H1 (cell line): ENCODE measurements around the gene FBP1. TPM values are rescaled to one million over a fixed set of nuclear protein-coding genes. Genes with fewer than 3 reads are reported as not detected.

ENCODE experiments used
- CTCF ChIA-PET: fragments of 300-600 bp; sonication (Branson Sonifier 250); formaldehyde crosslinking; loops from one replicate; lab custom pipeline; 2021; ENCODE audit not compliant: partially characterized antibody; lab: Charles Lee
- POLR2A ChIA-PET: fragments of 300-600 bp; sonication (Branson Sonifier 250); formaldehyde crosslinking; loops from one replicate; lab custom pipeline; 2021; ENCODE audit warnings: inconsistent platforms; ENCODE audit not compliant: partially characterized antibody; lab: Charles Lee
- DNase-seq, 2 experiments: peaks; one replicate each; pipeline versions ENCODE4 v3.0.0 to v3.0.0-alpha.2; 2010 to 2022; ENCODE audit warnings: low spot score in 2 of 2, low read depth in 1 of 2, mixed read lengths in 1 of 2
- FAIRE-seq: peaks from 2 replicates; lab custom pipeline; 2011; peaks lifted over from hg19 to GRCh38; lab: Jason Lieb, UNC
- H2AFZ ChIP-seq: 2 replicates; pipeline ENCODE4 v1.8.1; 2012; ENCODE audit warnings: low read length, inconsistent platforms
- H2AK5ac ChIP-seq: 2 replicates; pipeline ENCODE4 v1.6.1; 2013; ENCODE audit warnings: low read depth, low read length
- H2BK120ac ChIP-seq: replicated peaks from 2 replicates; pipeline ENCODE3; 2013; ENCODE audit warnings: low read depth, low read length, inconsistent platforms
- H2BK12ac ChIP-seq: 2 replicates; pipeline ENCODE4 v1.6.1; 2013; ENCODE audit warnings: low read depth, low read length
- H2BK15ac ChIP-seq: 2 replicates; pipeline ENCODE4 v1.6.1; 2013; ENCODE audit warnings: low read length
- H2BK20ac ChIP-seq: 2 replicates; pipeline ENCODE4 v1.6.1; 2013; ENCODE audit warnings: low read length
- H2BK5ac ChIP-seq: 2 replicates; pipeline ENCODE4 v1.6.1; 2013; ENCODE audit warnings: low read depth, low read length
- H3K14ac ChIP-seq: 2 replicates; pipeline ENCODE4 v1.6.1; 2013; ENCODE audit warnings: inconsistent platforms; ENCODE audit not compliant: insufficient read length
- H3K18ac ChIP-seq: 2 replicates; pipeline ENCODE4 v1.6.1; 2013; ENCODE audit warnings: low read length; ENCODE audit errors: extremely low read depth
- H3K23ac ChIP-seq: 2 replicates; pipeline ENCODE4 v1.6.1; 2013; ENCODE audit warnings: inconsistent platforms; ENCODE audit not compliant: insufficient read length
- H3K23me2 ChIP-seq: 2 replicates; pipeline ENCODE4 v1.6.1; 2013; ENCODE audit warnings: low read depth, low read length
- H3K27ac ChIP-seq: 2 replicates; pipeline ENCODE4 v1.6.1; 2011; ENCODE audit warnings: low read depth, low read length, inconsistent platforms
- H3K27me3 ChIP-seq, 4 experiments: replicated peaks in 1 of 4; 1 replicate in 1 of 4; 2 replicates in 3 of 4; pipeline versions ENCODE4 v1.6.1 to v1.8.1; 2011 to 2013; ENCODE audit warnings: low read length in 3 of 4, mild to moderate bottlenecking in 3 of 4, inconsistent platforms in 2 of 4, mixed read lengths in 2 of 4, moderate library complexity in 1 of 4; ENCODE audit not compliant: control insufficient read depth in 3 of 4, insufficient read depth in 3 of 4; ENCODE audit errors: extremely low read depth in 1 of 4
- H3K36me3 ChIP-seq, 4 experiments: 2 replicates each; pipeline versions ENCODE4 v1.6.1 to v1.8.1; 2011 to 2013; ENCODE audit warnings: mild to moderate bottlenecking in 4 of 4, low read length in 3 of 4, moderate library complexity in 2 of 4, control low read depth in 1 of 4, inconsistent platforms in 1 of 4; ENCODE audit not compliant: insufficient read depth in 4 of 4, control insufficient read depth in 2 of 4
- H3K4ac ChIP-seq: replicated peaks from 2 replicates; pipeline ENCODE3; 2013; ENCODE audit warnings: low read length, low read depth, mixed read lengths, inconsistent platforms; ENCODE audit not compliant: insufficient read length
- H3K4me1 ChIP-seq, 4 experiments: replicated peaks in 1 of 4; 1 replicate in 1 of 4; 2 replicates in 3 of 4; pipeline versions ENCODE4 v1.6.1 to v1.8.1; 2011 to 2013; ENCODE audit warnings: low read length in 3 of 4, inconsistent platforms in 2 of 4, mixed read lengths in 1 of 4; ENCODE audit not compliant: insufficient read depth in 4 of 4, control insufficient read depth in 3 of 4
- H3K4me2 ChIP-seq, 2 experiments: 2 replicates each; pipeline versions ENCODE4 v1.6.1 to v1.8.1; 2011 to 2013; ENCODE audit warnings: low read depth in 2 of 2, low read length in 2 of 2, control low read depth in 1 of 2, inconsistent platforms in 1 of 2, mild to moderate bottlenecking in 1 of 2; ENCODE audit not compliant: insufficient read depth in 1 of 2
- H3K4me3 ChIP-seq, 4 experiments: fragments of 200-600, 300-600 bp in 1 of 4; sonication (generic), shearing (Covaris generic), sonication (Bioruptor Twin) in 1 of 4; 2 replicates each; pipeline versions ENCODE4 v1.5.1 to v1.8.1; 2011 to 2016; ENCODE audit warnings: low read length in 4 of 4, low read depth in 3 of 4, control low read depth in 2 of 4, inconsistent platforms in 2 of 4, mild to moderate bottlenecking in 2 of 4, mixed read lengths in 1 of 4, moderate library complexity in 1 of 4; ENCODE audit not compliant: insufficient read depth in 2 of 4; ENCODE audit errors: extremely low read depth in 1 of 4
- H3K56ac ChIP-seq: replicated peaks from 2 replicates; pipeline ENCODE3; 2013; ENCODE audit warnings: low read depth, mild to moderate bottlenecking, mixed read lengths, low read length, inconsistent platforms; ENCODE audit not compliant: insufficient read length
- H3K79me1 ChIP-seq: 2 replicates; pipeline ENCODE4 v1.6.1; 2013; ENCODE audit warnings: low read depth, low read length, control low read depth
- H3K79me2 ChIP-seq, 2 experiments: 2 replicates each; pipeline versions ENCODE4 v1.6.1 to v1.8.1; 2012 to 2013; ENCODE audit warnings: low read length in 2 of 2, mild to moderate bottlenecking in 2 of 2, inconsistent platforms in 1 of 2; ENCODE audit not compliant: insufficient read depth in 2 of 2, control insufficient read depth in 1 of 2
- H3K9ac ChIP-seq, 4 experiments: replicated peaks in 1 of 4; 1 replicate in 1 of 4; 2 replicates in 3 of 4; pipeline versions ENCODE4 v1.6.1 to v1.8.1; 2011 to 2013; ENCODE audit warnings: low read depth in 3 of 4, low read length in 3 of 4, control low read depth in 2 of 4, mild to moderate bottlenecking in 2 of 4, moderate library complexity in 2 of 4, inconsistent platforms in 1 of 4; ENCODE audit errors: extremely low read depth in 1 of 4
- H3K9me3 ChIP-seq, 2 experiments: 2 replicates each; pipeline versions ENCODE4 v1.6.1 to v1.8.1; 2012 to 2013; ENCODE audit warnings: mild to moderate bottlenecking in 2 of 2, moderate library complexity in 2 of 2, control low read depth in 1 of 2, inconsistent platforms in 1 of 2, low read depth in 1 of 2, low read length in 1 of 2, mixed read lengths in 1 of 2; ENCODE audit not compliant: insufficient read depth in 2 of 2
- H4K20me1 ChIP-seq, 2 experiments: replicated peaks in 1 of 2; 2 replicates each; pipeline versions ENCODE3 to v1.8.1; 2011 to 2013; ENCODE audit warnings: inconsistent platforms in 2 of 2, low read length in 2 of 2, mild to moderate bottlenecking in 1 of 2; ENCODE audit not compliant: insufficient read depth in 2 of 2, control insufficient read depth in 1 of 2
- H4K5ac ChIP-seq: 2 replicates; pipeline ENCODE4 v1.6.1; 2013; ENCODE audit warnings: low read length, low read depth, mixed read lengths, inconsistent platforms; ENCODE audit not compliant: insufficient read length
- H4K8ac ChIP-seq: 2 replicates; pipeline ENCODE4 v1.8.0; 2013; ENCODE audit warnings: mild to moderate bottlenecking, moderate library complexity, low read length, inconsistent platforms; ENCODE audit not compliant: insufficient read depth; ENCODE audit errors: extremely low read depth
- H4K91ac ChIP-seq: replicated peaks from 2 replicates; pipeline ENCODE3; 2013; ENCODE audit warnings: low read length, mixed read lengths, inconsistent platforms; ENCODE audit not compliant: insufficient read length
- POU5F1 ChIP-seq: IDR thresholded peaks from 2 replicates; pipeline ENCODE4 v1.6.1; 2011; ENCODE audit warnings: low read depth, mild to moderate bottlenecking, low read length, moderate library complexity
- WGBS, 2 experiments: shearing (Covaris generic) in 1 of 2; methylation state at CpG; one replicate each; pipeline versions ENCODE4 v1.1.6 to v1.1.7; 2013 to 2015; ENCODE audit warnings: low lambda C conversion rate in 2 of 2, mixed read lengths in 2 of 2, inconsistent platforms in 1 of 2, low coverage in 1 of 2, missing lambda C conversion rate in 1 of 2; ENCODE audit not compliant: insufficient replicate concordance in 2 of 2, insufficient coverage in 1 of 2, insufficient read length in 1 of 2; ENCODE audit errors: extremely low coverage in 1 of 2, missing lambda C conversion rate in 1 of 2; 5-methylcytosine and 5-hydroxymethylcytosine counted together
- polyA plus RNA-seq, 7 experiments: library from polyadenylated mRNA; depleted of rRNA in 3 of 7; stranded (reverse) in 5 of 7; unstranded in 2 of 7; fragments of >200 nt in 5 of 7; fragments of 200-250 nt in 2 of 7; gene quantifications; 1 replicate in 5 of 7; 2 replicates in 1 of 7; 4 replicates in 1 of 7; pipeline versions ENCODE4 v1.2.1 to v1.2.3, GENCODE V29; 2011 to 2013; ENCODE audit warnings: missing spikeins in 2 of 7, mixed read lengths in 2 of 7
- total RNA-seq: library from RNA; stranded (reverse); fragmentation: NEBNext Ultra II Directional; extraction: Animal tissue kit (Norgen Biotek cat#: 25700); gene quantifications from 2 replicates; pipeline ENCODE4 v1.2.1, GENCODE V29; 2021

Gene FBP1
- total and polyA plus RNA-seq, 2 of the 8 experiments (the other 6 are each of a cell fraction or from before 2014, with no cell fraction given), result 1.0 to 4.1 TPM

DNA sequence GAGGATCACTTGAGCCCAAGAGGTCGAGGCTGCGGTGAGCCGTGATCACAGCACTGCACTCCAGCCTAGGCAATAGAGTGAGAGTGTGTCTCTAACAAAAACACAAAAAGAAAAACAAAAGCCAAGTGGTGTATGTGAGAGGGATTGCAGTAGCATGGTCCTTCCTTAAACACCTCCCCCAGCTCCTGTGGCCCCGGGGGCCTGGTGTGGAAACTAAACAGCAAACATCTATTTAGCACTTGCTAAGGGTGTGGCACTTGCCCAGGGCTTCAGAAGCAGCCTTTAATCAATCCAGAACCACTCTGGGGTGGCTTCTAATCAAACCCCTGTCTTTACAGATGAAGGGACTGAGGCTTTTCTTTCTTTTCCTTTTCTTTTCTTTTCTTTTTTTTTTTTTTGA, 4.4 kb upstream of the FBP1 start:
- no peak for TF ChIP-seq POU5F1
- TF ChIP-seq, all 59 proteins: peak for 0
- no peak overlapping the region for H3K18ac ChIP-seq
- H3K23me2 ChIP-seq, result peaks cover 16% of the 10 kb centered on the region; the same call in 1 of the 2 replicates
- H3K23ac ChIP-seq, result no peak overlapping the region
- no peak overlapping the region for H3K14ac ChIP-seq
- H3K9ac ChIP-seq, result no peak overlapping the region
- no peak overlapping the region for H3K27ac ChIP-seq
- no peak overlapping the region for H2BK120ac ChIP-seq
- H2AK5ac ChIP-seq, result no peak overlapping the region
- WGBS, 2 experiments, result 87% methylated on average over 4 of the region's 4 CpGs; no CpG with 5 or more reads in 1 of the 2 experiments
- H4K8ac ChIP-seq, result no peak overlapping the region
- no peak for FAIRE-seq
- ChIA-PET CTCF (interaction anchor here (2.3 kb wide), 1 partner anchor 20 kb away, joined by 9 read pairs; no protein-coding TSS in a partner anchor), POLR2A (no interaction called here)
- no peak overlapping the region for H3K4ac ChIP-seq
- H2AFZ ChIP-seq, result no peak overlapping the region
- H2BK15ac ChIP-seq, result no peak overlapping the region
- peaks cover 0 to 10% (median 7%) of the 10 kb centered on the region in 4 experiments; a peak in 6 of 7 replicates for H3K4me1 ChIP-seq
- no peaks in the 10 kb centered on the region for H4K20me1 ChIP-seq
- no peaks in the 10 kb centered on the region for H3K36me3 ChIP-seq
- H4K91ac ChIP-seq, result no peak overlapping the region
- H2BK12ac ChIP-seq, result no peak overlapping the region
- no peak overlapping the region for H3K56ac ChIP-seq
- H3K79me1 ChIP-seq, result no peaks in the 10 kb centered on the region
- no peak overlapping the region for H2BK20ac ChIP-seq
- H3K4me2 ChIP-seq, result no peak overlapping the region
- H3K27me3 ChIP-seq, result peaks cover 20 to 41% (median 35%) of the 10 kb centered on the region in 4 experiments
- no peak for DNase-seq
- no peaks in the 10 kb centered on the region for H3K79me2 ChIP-seq
- no peak overlapping the region for H3K4me3 ChIP-seq
- no peaks in the 10 kb centered on the region for H3K9me3 ChIP-seq
- no peak overlapping the region for H2BK5ac ChIP-seq
- no peak overlapping the region for H4K5ac ChIP-seq
